Kasumi-1 (cell line): ENCODE data around the gene LY6G5B.

ENCODE experiments used
- DNase-seq, 2 experiments: peaks; one replicate each; lab custom pipeline; 2025; lab: John Stamatoyannopoulos, UW

Gene LY6G5B

DNA sequence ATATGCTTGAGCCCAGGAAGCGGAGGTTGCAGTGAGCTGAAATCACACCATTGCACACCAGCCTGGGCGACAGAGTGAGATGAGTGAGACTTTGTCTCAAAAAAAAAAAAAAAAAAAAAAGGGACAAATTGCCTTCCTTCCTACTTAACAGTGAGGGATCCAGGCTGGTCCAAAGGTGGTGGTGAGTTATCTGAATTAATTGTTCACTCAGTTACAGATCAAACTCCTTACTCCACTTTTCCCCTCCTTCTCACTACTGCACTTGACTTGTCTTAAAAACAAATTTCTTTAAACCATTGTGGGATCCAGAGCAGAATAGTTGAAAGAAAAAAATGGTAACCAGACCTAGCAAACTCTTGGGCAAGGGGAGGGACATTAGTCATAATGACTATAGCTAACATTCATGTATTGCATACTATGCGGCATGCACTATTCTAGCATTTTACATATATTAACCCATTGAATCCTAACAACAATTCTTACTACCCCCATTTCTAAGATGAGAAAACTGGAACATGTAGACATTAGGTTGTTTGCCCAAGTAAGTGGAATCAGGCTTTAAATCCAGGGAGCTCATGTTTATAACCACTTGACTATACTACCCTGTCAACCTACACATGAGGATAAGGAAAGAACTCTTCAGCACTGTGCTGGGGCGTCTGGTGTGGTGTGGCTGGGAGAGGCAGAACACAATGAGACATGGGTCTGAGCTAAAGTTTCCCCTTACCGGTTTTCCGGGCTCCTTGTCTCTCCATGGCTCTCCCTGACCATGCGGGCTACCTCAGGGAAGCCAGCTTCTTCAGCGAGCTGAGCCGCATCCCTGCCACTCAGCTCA lies 6.4 kb upstream of the LY6G5B start:
- no peak for DNase-seq

DNA sequence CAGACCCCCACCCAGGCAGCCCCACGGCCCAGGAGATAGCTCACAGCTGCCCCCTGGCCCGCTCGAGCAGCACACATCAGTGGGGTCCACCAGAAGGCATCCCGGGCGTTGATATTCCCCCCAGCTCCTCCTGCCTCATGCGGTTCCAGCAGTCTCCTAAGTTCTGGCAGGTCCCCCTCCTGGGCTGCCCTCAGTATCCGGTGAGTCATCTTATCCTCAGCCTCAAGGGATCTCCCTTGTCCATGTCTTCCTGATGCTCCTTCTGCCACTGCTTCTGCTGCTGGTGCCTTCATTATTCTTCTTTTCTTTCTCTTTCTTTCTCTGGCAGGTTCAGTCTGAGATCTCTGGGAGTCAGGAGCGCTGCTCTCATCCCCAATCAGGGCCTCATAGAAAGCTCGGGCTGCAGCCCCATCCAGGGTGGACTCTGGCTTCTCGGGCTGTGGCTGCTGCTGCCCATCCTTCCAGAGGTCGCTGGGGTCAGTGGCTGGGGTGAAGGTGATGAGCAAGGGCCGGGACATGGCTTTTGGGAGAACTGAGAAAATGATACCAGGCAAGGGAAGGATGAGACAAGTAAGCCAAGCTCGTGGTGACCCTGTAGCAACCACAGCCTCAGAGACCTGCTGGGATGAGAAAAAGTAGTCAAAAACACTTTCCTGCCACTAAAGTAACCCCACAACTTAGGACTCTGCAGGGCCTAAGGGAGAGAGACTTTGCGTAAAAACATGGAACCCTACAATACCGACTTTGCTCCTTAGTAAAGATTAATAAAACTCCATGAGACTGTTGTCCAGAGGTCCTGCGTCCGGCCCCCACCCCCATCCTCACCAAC lies 5.6 kb upstream of the LY6G5B start:
- DNase-seq, result peak; percentile 17 to 23

DNA sequence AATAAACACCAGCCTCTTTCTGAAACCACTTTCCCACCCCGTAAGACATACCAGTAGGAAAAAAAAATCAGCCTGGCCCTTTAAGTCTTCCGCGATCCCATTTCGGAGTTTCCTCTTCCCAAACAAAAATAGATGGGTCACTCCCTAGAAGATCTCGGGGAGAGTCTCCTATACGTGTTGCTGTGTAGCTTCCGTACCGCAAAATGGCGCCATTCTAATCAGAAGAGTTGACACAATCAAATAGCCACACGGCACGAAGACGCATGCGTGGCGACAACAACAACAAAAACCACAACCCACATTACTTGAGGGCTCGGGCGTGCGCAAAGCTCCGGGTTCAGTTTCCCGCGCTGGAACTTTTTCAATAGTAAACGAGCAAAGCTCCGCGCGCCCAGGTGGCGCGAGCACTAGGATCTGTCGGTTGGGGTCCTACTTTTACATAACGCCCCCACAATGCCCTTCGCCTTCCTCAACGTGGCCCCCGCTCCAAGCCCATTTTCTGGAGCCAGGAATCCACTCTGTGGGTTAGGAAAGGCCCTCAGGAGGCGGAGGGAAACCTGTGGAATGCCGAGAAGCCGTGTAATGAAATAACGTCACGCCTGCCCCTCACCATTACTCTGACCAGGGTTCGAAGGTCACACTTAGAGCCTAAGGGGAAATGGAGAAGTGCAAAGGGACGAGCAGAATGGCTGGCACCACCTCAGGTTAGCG lies 4.8 kb upstream of the LY6G5B start, which contains the start of gene GPANK1:
TSS of gene GPANK1 (minus strand) at position 208 of the 711 bp plus-strand sequence. CDS start 519 bp downstream, outside the sequence.
- peak; percentile 88 to 90 for DNase-seq

DNA sequence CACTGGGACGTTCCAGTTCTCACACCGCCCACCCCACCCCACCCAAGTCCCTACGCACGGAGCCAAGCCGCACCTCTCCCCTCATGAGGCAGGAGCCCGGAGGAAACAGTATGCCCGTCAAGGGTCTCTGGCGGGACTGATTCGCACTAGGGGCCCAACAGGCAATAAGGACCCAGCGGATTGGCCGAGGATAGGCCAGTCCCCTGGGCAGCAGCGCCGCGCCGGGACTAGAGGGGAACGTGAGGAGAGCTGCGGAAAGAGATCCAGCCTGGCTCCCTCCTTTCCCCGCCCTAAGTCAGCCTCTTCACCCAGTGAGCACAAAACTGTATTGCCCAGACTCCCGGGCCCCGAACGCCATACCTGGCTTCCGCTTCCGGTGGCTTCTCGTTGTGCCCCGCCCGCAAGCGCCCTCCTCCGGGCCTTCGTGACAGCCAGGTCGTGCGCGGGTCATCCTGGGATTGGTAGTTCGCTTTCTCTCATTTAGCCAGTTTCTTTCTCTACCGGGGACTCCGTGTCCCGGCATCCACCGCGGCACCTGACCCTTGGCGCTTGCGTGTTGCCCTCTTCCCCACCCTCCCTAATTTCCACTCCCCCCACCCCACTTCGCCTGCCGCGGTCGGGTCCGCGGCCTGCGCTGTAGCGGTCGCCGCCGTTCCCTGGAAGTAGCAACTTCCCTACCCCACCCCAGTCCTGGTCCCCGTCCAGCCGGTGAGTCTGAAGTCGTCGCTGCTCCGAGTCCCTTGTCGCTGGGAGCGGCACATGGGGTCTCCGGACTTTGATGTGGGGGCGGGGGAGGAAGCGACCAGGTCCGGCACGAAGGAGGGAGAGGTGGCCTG lies 4.1 kb upstream of the LY6G5B start, which contains the start of gene CSNK2B:
TSS of gene CSNK2B (plus strand) at position 580 of the 836 bp plus-strand sequence. CDS start 752 bp downstream, outside the sequence.
- peak; percentile 98 to 99 for DNase-seq

DNA sequence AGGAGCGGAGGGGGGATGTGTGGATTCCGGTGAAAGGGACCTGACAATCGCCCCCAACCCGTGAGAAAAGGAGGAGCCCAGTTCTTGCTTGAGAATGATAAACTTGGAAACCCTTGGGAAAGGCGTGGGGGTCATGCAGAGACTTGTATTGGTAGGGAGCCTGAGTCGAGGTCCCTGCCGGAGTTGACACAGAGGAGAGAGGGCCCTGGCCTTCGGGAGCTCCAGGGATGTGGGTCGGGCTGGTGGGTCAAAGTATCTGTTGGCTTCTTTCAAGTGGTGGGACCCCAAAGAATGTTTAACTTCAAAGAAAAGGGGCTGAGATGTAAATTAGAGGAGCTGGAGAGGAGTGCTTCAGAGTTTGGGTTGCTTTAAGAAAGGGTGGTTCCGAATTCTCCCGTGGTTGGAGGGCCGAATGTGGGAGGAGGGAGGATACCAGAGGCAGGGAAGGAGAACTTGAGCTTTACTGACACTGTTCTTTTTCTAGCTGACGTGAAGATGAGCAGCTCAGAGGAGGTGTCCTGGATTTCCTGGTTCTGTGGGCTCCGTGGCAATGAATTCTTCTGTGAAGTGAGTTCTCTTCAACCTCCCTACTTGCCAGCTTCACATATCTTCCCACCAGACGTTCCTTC lies 3.3 kb upstream of the LY6G5B start:
- DNase-seq, result no peak

DNA sequence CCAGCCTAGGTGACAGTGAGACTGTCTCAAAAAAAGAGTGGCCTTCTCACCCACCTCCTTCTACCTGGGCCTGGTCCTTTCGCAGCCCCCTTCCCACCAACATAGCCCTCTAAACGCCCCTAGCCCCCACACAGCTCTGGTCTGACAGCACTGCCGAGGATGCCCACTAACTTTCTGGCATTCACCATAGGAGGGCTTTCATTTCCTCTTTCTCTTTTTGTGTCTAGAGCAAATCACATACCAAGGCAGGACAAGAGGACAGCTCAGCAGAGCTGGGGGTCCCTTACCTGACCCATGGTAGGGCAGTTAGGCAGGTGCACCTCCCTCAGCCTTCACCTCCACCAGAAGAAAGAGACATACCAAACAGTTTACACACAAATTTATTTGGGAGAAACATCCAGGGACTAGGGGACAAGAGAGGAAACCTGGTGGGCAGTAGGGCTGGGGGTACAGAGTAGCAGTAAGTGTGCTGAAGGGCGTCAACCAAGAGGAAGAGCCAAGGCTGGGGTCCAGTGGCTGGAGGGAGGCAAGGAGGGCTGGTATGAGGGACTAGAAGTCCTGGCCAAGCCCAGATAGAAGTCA lies 6.6 kb downstream of the LY6G5B start:
- no peak for DNase-seq

DNA sequence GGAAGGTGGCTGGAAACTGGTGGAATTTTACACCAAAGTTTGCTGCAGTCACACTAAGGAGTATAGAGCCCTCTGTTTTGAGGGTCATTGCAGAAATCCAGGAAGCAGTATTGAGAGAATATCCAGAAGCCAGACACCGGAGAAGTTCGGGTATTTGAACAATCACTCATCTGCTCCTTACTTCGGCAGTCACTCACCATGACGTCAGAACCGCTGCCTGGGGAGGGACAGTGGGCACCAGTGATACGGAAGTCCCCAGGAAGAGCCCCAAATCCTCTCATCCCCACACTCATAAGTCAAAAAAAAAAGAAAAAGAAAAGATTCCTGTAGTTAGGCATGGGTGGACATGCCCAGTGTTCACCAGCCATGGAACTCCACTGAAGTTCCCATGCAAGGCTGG lies 7.1 kb downstream of the LY6G5B start:
- DNase-seq, result no peak

DNA sequence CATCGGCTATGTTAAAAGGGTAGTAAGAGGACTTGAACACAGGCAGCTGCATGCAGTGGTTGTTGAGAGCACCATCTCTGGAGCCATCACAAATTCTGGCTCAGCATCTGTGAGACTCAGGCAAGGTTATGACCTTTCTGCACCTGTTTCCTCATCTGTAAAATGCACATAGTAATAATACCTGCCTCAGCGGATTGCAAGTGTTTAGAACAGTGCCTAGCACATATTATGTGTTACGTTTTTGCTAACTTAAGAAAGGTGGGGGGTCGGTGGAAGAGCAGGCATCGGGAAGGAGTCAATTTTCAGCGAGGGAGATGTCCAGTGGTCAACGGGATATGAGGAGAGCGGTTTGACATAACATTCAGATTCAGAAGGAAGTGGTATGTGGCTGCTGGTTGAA lies 8.2 kb downstream of the LY6G5B start:
- DNase-seq, result no peak

DNA sequence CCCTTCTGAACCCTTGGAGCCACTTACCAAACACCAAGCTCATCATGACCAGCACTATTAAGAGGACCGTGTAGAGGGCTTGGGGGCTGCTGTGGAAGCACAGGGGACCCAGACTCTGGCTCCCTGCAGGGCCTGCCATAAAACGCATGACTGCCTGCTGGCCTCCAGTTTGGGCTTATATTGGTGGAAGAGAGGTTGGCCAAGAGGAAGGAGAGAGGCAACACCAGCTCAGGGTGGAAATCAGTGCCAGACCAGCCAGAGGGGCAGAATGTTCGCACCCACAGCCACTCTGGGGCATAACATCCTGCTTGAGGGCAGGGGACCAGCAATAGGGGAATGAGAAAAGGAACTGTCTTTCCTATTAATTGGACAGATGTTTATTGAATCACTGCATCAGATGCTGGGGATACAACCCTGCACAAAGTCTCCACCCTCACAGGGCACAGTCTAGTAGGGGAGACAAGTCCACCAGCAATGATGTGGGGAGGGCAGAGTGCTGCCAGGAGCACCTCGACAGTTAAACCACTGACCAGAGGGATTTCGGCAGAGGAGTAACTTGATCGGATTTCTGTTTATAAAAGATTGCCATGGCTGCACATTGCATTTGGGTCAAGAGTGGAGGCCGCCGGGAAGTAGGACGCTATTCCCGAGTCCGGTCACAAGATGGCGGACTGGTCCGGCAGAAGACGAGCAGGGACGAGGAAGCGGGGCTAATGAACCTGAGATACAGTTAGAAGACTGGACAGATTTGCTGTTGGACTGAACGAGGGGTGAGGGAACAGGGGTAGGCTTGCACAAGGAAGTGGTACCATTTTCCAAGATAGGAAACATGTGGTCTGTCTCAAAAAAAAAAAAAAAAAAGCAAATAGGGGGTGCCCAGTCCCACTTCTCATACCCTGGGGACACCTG lies 10.7 kb downstream of the LY6G5B start, which contains the start of gene LY6G5C:
TSS of gene LY6G5C (minus strand) at position 842 of the 909 bp plus-strand sequence. CDS start at position 148, 694 bp downstream.
- peak; percentile 78 to 86 for DNase-seq

DNA sequence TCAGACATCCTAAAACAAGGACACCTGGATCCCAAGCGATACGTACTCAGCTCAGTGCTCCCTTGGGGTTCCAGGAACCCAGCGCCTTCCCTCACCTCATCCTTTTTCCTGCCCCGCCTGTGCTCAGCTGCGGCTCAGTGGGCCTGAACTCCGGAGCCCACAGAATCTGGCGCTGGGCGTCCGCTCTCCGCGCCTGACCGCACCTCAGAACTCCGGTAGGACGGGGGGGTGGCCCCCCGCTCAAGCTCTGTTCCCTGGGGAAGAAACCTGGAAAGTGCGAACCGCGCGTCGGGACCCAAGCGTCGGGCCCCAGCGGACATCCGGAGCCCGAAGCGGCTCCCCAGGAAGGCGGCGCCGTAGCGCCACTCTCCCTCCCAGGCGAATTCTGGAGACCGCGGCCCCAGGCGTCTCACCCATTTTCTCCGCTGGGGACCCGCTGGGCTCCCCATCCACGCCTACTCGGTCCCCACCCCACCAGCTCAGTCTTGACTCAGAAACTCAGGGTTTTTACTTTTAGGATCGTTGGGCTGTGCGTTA lies 11.4 kb downstream of the LY6G5B start:
- DNase-seq, result peak; percentile 46 to 62

DNA sequence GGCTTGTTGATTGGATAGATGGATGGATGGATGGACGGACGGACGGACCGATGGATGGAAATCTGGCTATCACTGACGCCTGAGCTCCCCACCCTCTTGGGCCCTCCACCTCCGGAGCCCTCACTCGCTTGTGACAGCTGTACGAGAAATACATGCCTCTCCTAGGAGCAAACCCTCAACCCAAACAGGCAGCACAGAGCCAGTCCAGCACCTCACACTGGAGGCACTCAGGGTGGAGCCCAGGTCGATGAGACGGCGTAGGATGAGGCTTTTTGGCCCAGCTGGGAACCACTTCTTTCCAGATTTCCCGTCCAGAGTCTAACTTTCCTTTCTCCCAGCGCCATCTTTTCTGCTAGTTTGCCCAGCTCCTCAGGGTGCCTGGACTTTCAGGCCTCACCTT lies 13.8 kb downstream of the LY6G5B start:
- DNase-seq, result no peak

DNA sequence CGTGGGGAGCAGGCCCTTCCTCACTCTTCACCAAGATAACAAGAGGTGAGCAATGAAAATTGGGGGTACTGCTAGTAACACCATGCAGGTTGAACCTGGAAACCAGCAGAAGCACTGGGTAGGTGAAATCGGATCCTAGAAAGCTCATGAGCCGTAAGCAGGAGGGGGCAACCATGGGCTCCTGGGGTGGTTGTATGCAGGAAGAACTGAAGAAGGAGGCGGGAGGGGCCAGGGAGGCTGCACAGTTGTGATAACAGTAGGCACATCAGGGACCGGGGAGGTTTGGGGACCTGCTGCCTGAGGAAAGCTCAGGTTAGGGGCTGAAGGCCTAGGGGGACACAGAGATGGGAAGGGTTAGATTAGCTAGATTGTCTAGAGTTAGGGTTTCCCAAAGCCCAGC lies 16.7 kb downstream of the LY6G5B start:
- no peak for DNase-seq

DNA sequence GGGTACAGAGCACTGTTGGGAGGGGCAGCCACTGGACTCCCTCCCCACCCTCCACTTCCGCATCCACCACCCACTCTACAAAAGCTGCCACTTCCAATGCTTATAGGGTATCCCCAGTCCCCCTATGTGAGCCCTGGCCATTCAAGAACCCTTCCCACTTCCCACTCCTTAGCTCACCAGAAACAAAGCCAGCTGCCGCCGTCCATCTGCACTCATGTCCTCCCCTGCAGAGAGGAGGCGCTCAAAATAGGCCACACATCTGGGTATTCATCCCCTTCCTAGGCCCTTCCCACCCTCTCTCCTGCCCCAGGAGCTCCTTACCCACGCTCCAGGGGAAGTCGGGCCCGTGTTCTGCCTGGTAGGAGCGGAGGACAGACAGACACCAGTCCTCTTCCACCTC lies 17.5 kb downstream of the LY6G5B start:
- DNase-seq, result no peak

DNA sequence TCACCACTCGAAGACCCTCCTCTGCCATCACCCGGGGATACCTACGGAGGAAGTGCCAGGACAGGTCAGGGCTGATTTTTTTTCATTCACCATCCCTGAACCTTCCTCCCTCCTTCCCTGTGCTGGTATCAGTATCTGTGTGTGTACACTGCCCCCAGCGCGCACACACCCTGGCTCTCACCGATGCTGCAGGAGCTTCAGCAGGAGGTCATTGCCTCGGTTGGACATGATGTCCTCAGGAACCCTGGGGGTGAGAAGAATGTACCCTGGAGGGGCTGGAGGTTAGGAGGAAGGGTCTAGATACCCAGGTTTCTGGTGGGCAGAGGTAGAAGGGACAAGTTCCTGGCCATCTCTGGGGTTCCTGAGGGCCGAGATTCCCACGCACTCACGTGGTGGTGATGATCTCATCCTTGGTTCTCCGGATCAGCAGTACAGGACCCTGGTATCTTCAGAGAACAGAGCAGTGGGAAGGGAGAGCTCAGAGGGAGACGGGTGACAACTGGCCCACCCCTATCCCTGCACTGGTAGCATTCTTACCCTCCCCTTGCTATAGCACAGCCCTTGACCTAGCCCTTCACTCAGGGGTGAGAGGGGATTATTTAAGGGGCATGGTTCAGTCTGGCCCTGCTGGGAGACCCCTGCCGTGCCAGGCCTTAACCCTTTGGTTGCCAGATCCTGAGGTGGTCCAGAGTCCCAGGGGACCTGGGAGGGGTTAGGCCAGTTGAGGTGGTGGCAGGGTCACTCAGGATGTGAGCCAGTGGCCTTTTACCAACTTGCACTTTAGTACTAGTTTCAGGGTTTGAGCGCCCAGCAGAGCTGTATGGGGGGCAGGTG lies 18.3 kb downstream of the LY6G5B start:
- DNase-seq, result no peak

DNA sequence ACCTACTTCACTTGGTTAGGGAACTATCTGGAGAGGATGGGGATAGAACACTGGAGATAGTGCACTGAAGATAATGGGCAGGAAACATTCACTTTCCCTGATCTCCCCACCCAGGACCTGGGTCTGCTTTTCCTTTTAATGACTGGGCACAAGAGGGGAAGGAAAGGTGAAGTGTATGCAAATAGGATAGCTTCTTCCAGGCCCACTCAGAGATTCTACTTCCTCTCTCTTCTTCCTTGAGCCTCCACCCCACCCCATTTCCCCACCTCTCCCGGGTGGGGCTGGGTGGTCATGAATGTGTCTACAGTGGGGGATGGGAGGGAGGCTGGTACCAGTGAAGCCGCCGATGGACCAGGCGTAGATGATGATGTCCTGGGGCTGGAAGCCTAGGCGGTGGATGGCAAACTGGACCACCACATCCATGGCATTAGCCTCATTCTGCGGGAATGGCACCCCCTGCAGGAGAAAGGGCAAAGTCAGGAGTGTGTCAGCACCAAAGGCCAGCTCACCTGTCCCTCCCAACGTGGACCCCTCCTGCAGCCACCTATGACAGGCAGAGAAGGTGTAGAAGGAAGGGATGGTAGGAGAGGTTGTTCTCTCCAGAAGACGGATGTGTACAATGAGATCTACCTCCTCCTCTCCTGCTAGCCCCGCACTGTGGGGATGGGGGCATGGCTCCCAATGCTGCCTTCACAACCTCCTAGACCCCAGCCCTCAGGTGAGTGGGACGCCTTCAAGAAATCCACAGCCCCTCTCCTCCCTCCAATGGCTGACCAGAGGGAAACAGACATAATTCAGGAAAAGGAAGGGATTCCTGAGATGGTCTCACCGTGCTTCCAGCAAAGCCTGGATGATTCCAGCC lies 19.7 kb downstream of the LY6G5B start:
- DNase-seq, result no peak

DNA sequence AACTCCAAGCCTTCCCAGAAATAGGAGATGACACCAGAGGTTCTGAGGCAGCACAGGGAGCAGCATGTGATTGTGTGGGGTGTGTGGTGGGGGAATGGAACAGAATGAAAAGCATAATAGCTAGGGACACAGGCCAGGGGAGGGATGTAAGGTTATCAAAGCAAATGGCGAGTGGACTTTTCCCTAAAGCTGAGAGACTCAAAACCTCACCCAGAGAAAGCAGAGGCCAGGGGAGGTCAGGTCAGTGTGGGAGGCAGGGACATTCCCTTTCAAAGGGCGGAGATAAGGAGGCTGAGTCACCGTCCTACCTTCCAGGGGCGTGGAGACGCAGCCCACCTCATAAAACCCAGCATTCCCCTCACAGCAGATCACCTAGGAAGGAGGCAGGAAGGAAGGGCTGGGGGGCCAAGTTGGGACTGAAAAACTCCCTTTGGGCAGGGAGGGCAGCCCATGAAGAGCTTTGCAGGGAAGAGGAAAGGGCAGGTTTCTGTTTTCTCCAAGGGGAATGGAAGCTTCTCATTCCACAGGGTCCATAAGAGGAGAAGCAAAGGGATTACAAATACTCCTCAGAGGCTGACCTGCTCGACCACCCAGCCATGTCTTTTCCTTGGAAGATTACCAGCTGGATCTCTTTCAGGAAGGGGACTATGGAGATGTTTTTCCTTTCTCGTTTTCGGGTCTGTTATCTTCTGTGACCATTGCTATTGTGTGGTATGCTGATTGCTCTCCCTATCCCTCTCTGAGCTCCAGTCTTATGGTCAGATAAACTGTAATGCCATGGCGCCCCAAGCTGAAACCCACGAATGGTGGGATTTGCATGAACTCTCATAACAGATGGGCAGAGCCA lies 20.7 kb downstream of the LY6G5B start:
- no peak for DNase-seq
